Gastrocnemius medialis (tissue), 4 donors: ENCODE results near the gene RIN3. TPM values are rescaled to one million over a fixed set of nuclear protein-coding genes. Genes with fewer than 3 reads are reported as not detected.

ENCODE experiments used
- ATAC-seq, 2 donors: fragments of 150-250 bp; one replicate each; pipeline ENCODE4 v1.9.1; 2016
- DNase-seq, 2 donors: peaks; one replicate each; pipeline ENCODE4 v3.0.0-alpha.2; 2019
- H3K27ac ChIP-seq, 4 donors: fragments of 200-600 bp; sonication (generic); 1 replicate in 1 of 4; 2 replicates in 3 of 4; pipeline ENCODE4 v1.5.1; 2016 to 2018; ENCODE audit warnings: mild to moderate bottlenecking in 2 of 4, moderate library complexity in 1 of 4
- H3K27me3 ChIP-seq, 3 donors: fragments of 200-600 bp; sonication (generic) in 2 of 3; 1 replicate in 1 of 3; 2 replicates in 2 of 3; pipeline versions ENCODE4 v1.5.1 to v1.6.0; 2016 to 2019; ENCODE audit warnings: mild to moderate bottlenecking in 1 of 3, moderate library complexity in 1 of 3
- H3K36me3 ChIP-seq, 2 donors: fragments of 200-600 bp; sonication (generic) in 1 of 2; one replicate each; pipeline ENCODE4 v1.5.1; 2017 to 2018
- H3K4me1 ChIP-seq, 2 donors: fragments of 200-600 bp; sonication (generic) in 1 of 2; one replicate each; pipeline ENCODE4 v1.5.1; 2016 to 2017; ENCODE audit warnings: mild to moderate bottlenecking in 2 of 2
- H3K4me3 ChIP-seq, 4 donors: fragments of 200-600 bp; sonication (generic) in 3 of 4; 1 replicate in 1 of 4; 2 replicates in 3 of 4; pipeline ENCODE4 v1.5.1; 2016 to 2019; ENCODE audit warnings: mild to moderate bottlenecking in 2 of 4
- H3K9me3 ChIP-seq, 3 donors: fragments of 200-600 bp; sonication (generic) in 2 of 3; 1 replicate in 1 of 3; 2 replicates in 2 of 3; pipeline ENCODE4 v1.5.1; 2016 to 2019
- CTCF ChIP-seq, 5 experiments: fragments of 450-650 bp in 3 of 5; fragments of 200-600 bp in 2 of 5; sonication (generic) in 2 of 5; IDR thresholded peaks in 4 of 5; conservative IDR thresholded peaks in 1 of 5; 1 replicate in 4 of 5; 2 replicates in 1 of 5; pipeline ENCODE4 v1.5.1; 2016 to 2019; ENCODE audit warnings: antibody characterized with exemption in 5 of 5, mild to moderate bottlenecking in 3 of 5, moderate library complexity in 3 of 5
- POLR2A ChIP-seq, 2 donors: fragments of 450-650 bp; IDR thresholded peaks; one replicate each; pipeline ENCODE4 v1.6.1; 2017; ENCODE audit warnings: antibody characterized with exemption in 2 of 2, mild to moderate bottlenecking in 2 of 2, moderate library complexity in 2 of 2
- in situ Hi-C, 4 donors: fragments of 200-750 bp; cut with MboI; loops; one replicate each; pipeline versions ENCODE4 v1.15.0 to v1.8.0; 2017; ENCODE audit warnings: low sequenced_read_pairs in 4 of 4
- intact Hi-C: fragments of 100-400 bp; cut with DNase I; formaldehyde crosslinking; loops from one replicate; pipeline ENCODE4 v1.15.1; 2023; ENCODE audit warnings: low total_unique reads
- total RNA-seq, 4 donors: library from RNA; depleted of rRNA; stranded (reverse); fragments of >200 nt; gene quantifications; one replicate each; pipeline versions ENCODE4 v1.1.0 to v1.2.3, GENCODE V29; 2016

Gene RIN3
- total RNA-seq, 4 donors from 2014 or later, result 2.1 to 3.7 (median 2.6) TPM

GRCh38 chr14:92466059-92466458, 47.5 kb upstream of the RIN3 start:
- Histone ChIP-seq H3K36me3 (no peaks in the 10 kb centered on the region), H3K27ac (no peak overlapping the region), H3K4me3 (no peak overlapping the region), H3K9me3 (no peaks in the 10 kb centered on the region), H3K27me3 (no peaks in the 10 kb centered on the region), H3K4me1 (peaks cover 0 to 10% of the 10 kb centered on the region in 2 donors)
- ATAC-seq (no peak), DNase-seq (no peak)
- TF ChIP-seq CTCF (IDR thresholded peaks at IDR 0.05 in 4 of 5, conservative IDR thresholded peaks at IDR 0.05 in 1 of 5) (no peak), POLR2A (IDR thresholded peaks at IDR 0.05) (no peak)
- intact Hi-C loops (no loop called here), in situ Hi-C loops (no loop called here)

GRCh38 chr14:92469515-92469914, 44.1 kb upstream of the RIN3 start:
- no peaks in the 10 kb centered on the region for H3K27me3 ChIP-seq

GRCh38 chr14:92470215-92470614, 43.4 kb upstream of the RIN3 start:
- no peaks in the 10 kb centered on the region for H3K4me1 ChIP-seq
- no peak for DNase-seq
- no peaks in the 10 kb centered on the region for H3K9me3 ChIP-seq
- no peak overlapping the region for H3K27ac ChIP-seq
- H3K4me3 ChIP-seq, result no peak overlapping the region
- in situ Hi-C loops (no loop called here), intact Hi-C loops (no loop called here)
- TF ChIP-seq CTCF (IDR thresholded peaks at IDR 0.05 in 4 of 5, conservative IDR thresholded peaks at IDR 0.05 in 1 of 5), result no peak
- TF ChIP-seq POLR2A (IDR thresholded peaks at IDR 0.05), result no peak
- no peaks in the 10 kb centered on the region for H3K36me3 ChIP-seq
- no peaks in the 10 kb centered on the region for H3K27me3 ChIP-seq
- no peak for ATAC-seq

More at GRCh38 chr14:92469515-92469914, 44.1 kb upstream of the RIN3 start:
- no peak overlapping the region for H3K27ac ChIP-seq
- no peaks in the 10 kb centered on the region for H3K9me3 ChIP-seq
- H3K36me3 ChIP-seq, result no peaks in the 10 kb centered on the region
- H3K4me3 ChIP-seq, result no peak overlapping the region
- no peaks in the 10 kb centered on the region for H3K4me1 ChIP-seq
- TF ChIP-seq CTCF (IDR thresholded peaks at IDR 0.05 in 4 of 5, conservative IDR thresholded peaks at IDR 0.05 in 1 of 5) (no peak), POLR2A (IDR thresholded peaks at IDR 0.05) (no peak)
- DNase-seq, result no peak
- ATAC-seq, result no peak
- in situ Hi-C loops (no loop called here), intact Hi-C loops (no loop called here)

- in situ Hi-C loops (no loop called here), intact Hi-C loops (no loop called here)
- Histone ChIP-seq H3K27ac (no peak overlapping the region), H3K4me3 (no peak overlapping the region), H3K27me3 (no peaks in the 10 kb centered on the region), H3K4me1 (no peaks in the 10 kb centered on the region), H3K36me3 (no peaks in the 10 kb centered on the region), H3K9me3 (no peaks in the 10 kb centered on the region)
- DNase-seq (no peak), ATAC-seq (no peak)
- TF ChIP-seq CTCF (IDR thresholded peaks at IDR 0.05 in 4 of 5, conservative IDR thresholded peaks at IDR 0.05 in 1 of 5) (no peak), POLR2A (IDR thresholded peaks at IDR 0.05) (no peak)
Measured at GRCh38 chr14:92470811-92471210, 42.8 kb upstream of the RIN3 start.

- H3K27me3 ChIP-seq, result no peaks in the 10 kb centered on the region
- no peak for DNase-seq
- H3K4me3 ChIP-seq, result no peak overlapping the region
- no peaks in the 10 kb centered on the region for H3K9me3 ChIP-seq
- no peak for ATAC-seq
- H3K36me3 ChIP-seq, result no peaks in the 10 kb centered on the region
- H3K4me1 ChIP-seq, result no peaks in the 10 kb centered on the region
- TF ChIP-seq POLR2A (IDR thresholded peaks at IDR 0.05) (no peak), CTCF (IDR thresholded peaks at IDR 0.05 in 4 of 5, conservative IDR thresholded peaks at IDR 0.05 in 1 of 5) (no peak)
- intact Hi-C loops, result no loop called here
- no peak overlapping the region for H3K27ac ChIP-seq
- in situ Hi-C loops, result no loop called here
Measured at GRCh38 chr14:92471919-92472318, 41.7 kb upstream of the RIN3 start.
